Pancreas (tissue), 10 donors: ENCODE data around the gene ECSCR. TPM values are rescaled to one million over a fixed set of nuclear protein-coding genes. Genes with fewer than 3 reads are reported as not detected.
A peak's percentile ranks its signal among the peaks of the same experiment; 100 is the strongest.

Source experiments
- ATAC-seq, 4 donors: fragments of 200-7000 bp; cut with Tn5 transposase; one replicate each; pipeline versions ENCODE4 v1.8.0 to v1.9.1; 2020; ENCODE audit warnings: mild to moderate bottlenecking in 4 of 4, moderate library complexity in 4 of 4
- DNase-seq, 6 donors: peaks; one replicate each; pipeline ENCODE4 v3.0.0-alpha.2; 2020
- FAIRE-seq: peaks from 2 replicates; lab custom pipeline; 2012; peaks lifted over from hg19 to GRCh38; lab: Jason Lieb, UNC
- H3K27ac ChIP-seq, 4 donors: fragments of 200-600 bp; sonication (generic); 1 replicate in 3 of 4; 2 replicates in 1 of 4; pipeline versions ENCODE4 v1.5.0 to v1.8.0; 2020
- H3K27me3 ChIP-seq, 4 donors: fragments of 200-600 bp; one replicate each; pipeline ENCODE4 v1.8.0; 2021
- H3K36me3 ChIP-seq, 3 donors: fragments of 200-600 bp; sonication (generic) in 1 of 3; one replicate each; pipeline versions ENCODE4 v1.5.0 to v1.8.0; 2020 to 2021
- H3K4me1 ChIP-seq, 3 donors: fragments of 200-600 bp; one replicate each; pipeline ENCODE4 v1.8.0; 2021
- H3K4me3 ChIP-seq, 4 donors: fragments of 200-600 bp; sonication (generic) in 2 of 4; one replicate each; pipeline versions ENCODE4 v1.5.0 to v1.8.0; 2020 to 2021
- H3K9me3 ChIP-seq, 4 donors: fragments of 200-600 bp; one replicate each; pipeline ENCODE4 v1.8.0; 2021
- CTCF ChIP-seq, 4 donors: fragments of 200-600 bp; sonication (generic) in 3 of 4; IDR thresholded peaks; one replicate each; pipeline versions ENCODE4 v1.5.0 to v1.8.0; 2021; ENCODE audit warnings: antibody characterized with exemption in 4 of 4
- WGBS, 2 donors: extraction: QIAGEN DNeasy Blood & Tissue Kit; methylation state at CpG; one replicate each; pipeline ENCODE4 v1.1.7; 2013; 5-methylcytosine and 5-hydroxymethylcytosine counted together
- intact Hi-C, 3 donors: fragments of 100-400 bp; cut with DNase I; formaldehyde crosslinking; loops; one replicate each; pipeline versions ENCODE4 v1.11.1 to v1.14.2; 2022
- polyA plus RNA-seq, 2 donors: library from polyadenylated mRNA; stranded (reverse); fragments of 200-250 nt; gene quantifications; one replicate each; pipeline ENCODE4 v1.2.3, GENCODE V29; 2013
- total RNA-seq, 6 donors: library from RNA; stranded (reverse); fragmentation: NEBNext Ultra II Directional in 4 of 6; extraction: Animal tissue kit (Norgen Biotek cat#: 25700) in 4 of 6; gene quantifications; one replicate each; pipeline versions ENCODE4 v1.2.1 to v1.2.4, GENCODE V29; 2021 to 2023
- donor health status: healthy with polysubstance abuse.
- donor health status: DM: no; HTN: no; CAD: no; lungs with moderate emphysema.
- donor health status: DM: no; HTN: no; CAD: no.
- donor health status: control.
- donor health status: control.
- donor health status: Bipolar disorder and iron deficiency.
- donor health status: DM: yes; HTN: yes; CAD: no.
- donor health status: DM: no; HTN: no; CAD: no.
- donor health status: DM: no; HTN: no; CAD: no.
- donor health status: DM: yes; HTN: yes; CAD: no.

Gene ECSCR
- total and polyA plus RNA-seq, 8 donors: 1.0 to 8.3 (median 2.8) TPM

- 40 to 43% methylated on average over 5 of the region's 5 CpGs for WGBS, 2 donors
- ATAC-seq (peak; percentile 86 to 98 (median 94)), FAIRE-seq (peak; percentile 91), DNase-seq (peak in 2 of 6 donors; percentile 31 to 58)
- Histone ChIP-seq H3K9me3 (no peaks in the 10 kb centered on the region), H3K4me1 (no peaks in the 10 kb centered on the region), H3K27ac (no peak overlapping the region), H3K36me3 (no peaks in the 10 kb centered on the region), H3K27me3 (no peaks in the 10 kb centered on the region), H3K4me3 (no peak overlapping the region)
- intact Hi-C loops: loop anchor here in 1 of 3 donors (5.0 kb wide), 1 partner anchor 90 kb away; no protein-coding TSS in a partner anchor
- peak; percentile 20 to 59 (median 56) for TF ChIP-seq CTCF (IDR thresholded peaks at IDR 0.05)
These were observed 40.1 kb downstream of the ECSCR start for GRCh38 chr5:139422307-139422893.

GRCh38 chr5:139419226-139420192, 43.0 kb downstream of the ECSCR start:
- no peak for DNase-seq
- Histone ChIP-seq H3K4me1 (no peaks in the 10 kb centered on the region), H3K36me3 (no peaks in the 10 kb centered on the region), H3K4me3 (no peak overlapping the region), H3K27ac (no peak overlapping the region), H3K9me3 (no peaks in the 10 kb centered on the region), H3K27me3 (no peaks in the 10 kb centered on the region)
- WGBS, 2 donors: 77 to 89% methylated on average over 9 of the region's 9 CpGs
- intact Hi-C loops: loop anchor here in 2 of 3 donors (5.0 kb wide), 1 partner anchor 93 kb away; no protein-coding TSS in a partner anchor
- ATAC-seq: no peak
- FAIRE-seq: no peak
- no peak for TF ChIP-seq CTCF (IDR thresholded peaks at IDR 0.05)

- H3K27me3 ChIP-seq: no peaks in the 10 kb centered on the region
- FAIRE-seq (no peak), DNase-seq (no peak), ATAC-seq (no peak)
- no peaks in the 10 kb centered on the region for H3K9me3 ChIP-seq
- WGBS, 2 donors: 79 to 85% methylated on average over 1 of the region's 1 CpG
- no peak overlapping the region for H3K4me3 ChIP-seq
- TF ChIP-seq CTCF (IDR thresholded peaks at IDR 0.05): no peak
- H3K36me3 ChIP-seq: no peaks in the 10 kb centered on the region
- intact Hi-C loops: loop anchor here in 1 of 3 donors (5.0 kb wide), 1 partner anchor 94 kb away; no protein-coding TSS in a partner anchor
- H3K27ac ChIP-seq: no peak overlapping the region
- H3K4me1 ChIP-seq: no peaks in the 10 kb centered on the region
These were observed 43.8 kb downstream of the ECSCR start for GRCh38 chr5:139418793-139419192.

GRCh38 chr5:139417214-139417613, 45.3 kb downstream of the ECSCR start:
- H3K27ac ChIP-seq: no peak overlapping the region
- FAIRE-seq (peak; percentile 54), DNase-seq (no peak), ATAC-seq (peak in 2 of 4 donors; percentile 38 to 39)
- H3K4me1 ChIP-seq: no peaks in the 10 kb centered on the region
- intact Hi-C loops: loop anchor here in 1 of 3 donors (5.0 kb wide), 1 partner anchor 95 kb away; no protein-coding TSS in a partner anchor
- H3K36me3 ChIP-seq: no peaks in the 10 kb centered on the region
- H3K9me3 ChIP-seq: no peaks in the 10 kb centered on the region
- H3K4me3 ChIP-seq: no peak overlapping the region
- no peak for TF ChIP-seq CTCF (IDR thresholded peaks at IDR 0.05)
- H3K27me3 ChIP-seq: no peaks in the 10 kb centered on the region
- WGBS, 2 donors: 61 to 75% methylated on average over 4 of the region's 4 CpGs
